WI38 (cell line): ENCODE results near the gene GTF2A1.
A peak's percentile ranks its signal among the peaks of the same experiment; 100 is the strongest.

ENCODE experiments used
- H3K4me3 ChIP-seq: 2 replicates; pipeline ENCODE4 v1.5.1; 2011; ENCODE audit warnings: low read depth, mild to moderate bottlenecking, control low read depth, low read length
- CTCF ChIP-seq: IDR thresholded peaks from 2 replicates; pipeline ENCODE4 v1.5.1; 2012; ENCODE audit warnings: low read depth, mild to moderate bottlenecking, control low read depth, low read length

The GTF2A1 gene

GRCh38 chr14:81169711-81170103, 51.1 kb downstream of the GTF2A1 start:
- TF ChIP-seq CTCF: no peak
- H3K4me3 ChIP-seq: peak overlapping the region; percentile 71

GRCh38 chr14:81169267-81169666, 51.5 kb downstream of the GTF2A1 start:
- H3K4me3 ChIP-seq: peak overlapping the region; percentile 71; the same call in 1 of the 2 replicates
- no peak for TF ChIP-seq CTCF

GRCh38 chr14:81166121-81166520, 54.6 kb downstream of the GTF2A1 start:
- TF ChIP-seq CTCF: no peak
- no peak overlapping the region for H3K4me3 ChIP-seq

GRCh38 chr14:81165188-81165587, 55.6 kb downstream of the GTF2A1 start:
- TF ChIP-seq CTCF: no peak
- no peak overlapping the region for H3K4me3 ChIP-seq

- peak; percentile 56 for TF ChIP-seq CTCF
- no peak overlapping the region for H3K4me3 ChIP-seq
These were observed 56.5 kb downstream of the GTF2A1 start for GRCh38 chr14:81164167-81164774.

- no peak overlapping the region for H3K4me3 ChIP-seq
- no peak for TF ChIP-seq CTCF
These were observed 57.8 kb downstream of the GTF2A1 start for GRCh38 chr14:81162941-81163340.

- no peak for TF ChIP-seq CTCF
- no peak overlapping the region for H3K4me3 ChIP-seq
These were observed 59.0 kb downstream of the GTF2A1 start for GRCh38 chr14:81161749-81162148.
